H9 (cell line): ENCODE measurements around the gene YPEL1. TPM values are rescaled to one million over a fixed set of nuclear protein-coding genes. Genes with fewer than 3 reads are reported as not detected.

Experiments
- DNase-seq: peaks from one replicate; pipeline ENCODE4 v3.0.0-alpha.2; 2017
- H2AFZ ChIP-seq: one replicate; pipeline ENCODE4 v1.6.1; 2013; ENCODE audit warnings: mild to moderate bottlenecking, low read length, control low read depth, moderate library complexity
- H2AK5ac ChIP-seq: 2 replicates; pipeline ENCODE4 v1.6.1; 2013; ENCODE audit warnings: low read length, control low read depth, mixed read lengths; ENCODE audit not compliant: insufficient read length
- H2BK120ac ChIP-seq: one replicate; pipeline ENCODE4 v1.6.1; 2013; ENCODE audit warnings: low read depth, mild to moderate bottlenecking, low read length, control low read depth, inconsistent platforms; ENCODE audit not compliant: poor library complexity, severe bottlenecking
- H2BK12ac ChIP-seq: 2 replicates; pipeline ENCODE4 v1.6.1; 2013; ENCODE audit warnings: low read length, control low read depth, mixed read lengths, low read depth; ENCODE audit not compliant: insufficient read length
- H2BK15ac ChIP-seq: 2 replicates; pipeline ENCODE4 v1.6.1; 2013; ENCODE audit warnings: low read depth, low read length, control low read depth
- H2BK20ac ChIP-seq: one replicate; pipeline ENCODE4 v1.6.1; 2013; ENCODE audit warnings: low read depth, mild to moderate bottlenecking, low read length, control low read depth, inconsistent platforms; ENCODE audit not compliant: poor library complexity, severe bottlenecking
- H2BK5ac ChIP-seq: 2 replicates; pipeline ENCODE4 v1.6.1; 2013; ENCODE audit warnings: low read length, control low read depth, mixed read lengths; ENCODE audit not compliant: insufficient read length
- H3K14ac ChIP-seq: 2 replicates; pipeline ENCODE4 v1.6.1; 2013; ENCODE audit warnings: low read length, control low read depth; ENCODE audit not compliant: insufficient read depth
- H3K18ac ChIP-seq: 2 replicates; pipeline ENCODE4 v1.6.1; 2013; ENCODE audit warnings: low read depth, mild to moderate bottlenecking, mixed read lengths, low read length, control low read depth; ENCODE audit not compliant: insufficient read length
- H3K23ac ChIP-seq: 2 replicates; pipeline ENCODE4 v1.6.1; 2013; ENCODE audit warnings: low read length, control low read depth, mixed read lengths, low read depth; ENCODE audit not compliant: insufficient read length
- H3K23me2 ChIP-seq: 2 replicates; pipeline ENCODE4 v1.6.1; 2013; ENCODE audit warnings: low read depth, mild to moderate bottlenecking, mixed read lengths, low read length, control low read depth; ENCODE audit not compliant: insufficient read length, poor library complexity, severe bottlenecking
- H3K27ac ChIP-seq: 2 replicates; pipeline ENCODE4 v1.5.1; 2013; ENCODE audit warnings: low read length, control low read depth, mixed read lengths, low read depth; ENCODE audit not compliant: insufficient read length
- H3K27me3 ChIP-seq: 2 replicates; pipeline ENCODE4 v1.6.1; 2013; ENCODE audit warnings: low read length, control low read depth, inconsistent platforms; ENCODE audit not compliant: insufficient read depth
- H3K4ac ChIP-seq: 2 replicates; pipeline ENCODE4 v1.6.1; 2013; ENCODE audit warnings: low read depth, mild to moderate bottlenecking, control low read depth, inconsistent platforms, low read length, moderate library complexity
- H3K4me1 ChIP-seq: 2 replicates; pipeline ENCODE4 v1.6.1; 2013; ENCODE audit warnings: low read length, control low read depth, inconsistent platforms; ENCODE audit not compliant: insufficient read depth
- H3K4me2 ChIP-seq: 2 replicates; pipeline ENCODE4 v1.6.1; 2013; ENCODE audit warnings: low read length, control low read depth, mixed read lengths; ENCODE audit not compliant: insufficient read length, insufficient read depth
- H3K56ac ChIP-seq: 2 replicates; pipeline ENCODE4 v1.6.1; 2013; ENCODE audit warnings: low read depth, mild to moderate bottlenecking, mixed read lengths, low read length, control low read depth; ENCODE audit not compliant: insufficient read length
- H3K79me1 ChIP-seq: 2 replicates; pipeline ENCODE4 v1.6.1; 2013; ENCODE audit warnings: low read depth, mild to moderate bottlenecking, moderate library complexity, low read length, control low read depth, inconsistent platforms; ENCODE audit not compliant: insufficient read depth, poor library complexity, severe bottlenecking
- H3K79me2 ChIP-seq: 2 replicates; pipeline ENCODE4 v1.6.1; 2013; ENCODE audit warnings: low read length, control low read depth, inconsistent platforms; ENCODE audit not compliant: insufficient read depth
- H3K9ac ChIP-seq: 2 replicates; pipeline ENCODE4 v1.6.1; 2013; ENCODE audit warnings: low read length, control low read depth, mixed read lengths; ENCODE audit not compliant: insufficient read length; ENCODE audit errors: extremely low read depth
- H3K9me3 ChIP-seq: one replicate; pipeline ENCODE4 v1.6.1; 2013; ENCODE audit warnings: low read depth, low read length, inconsistent platforms; ENCODE audit not compliant: control insufficient read depth
- H3T11ph ChIP-seq: one replicate; pipeline ENCODE4 v1.6.1; 2013; ENCODE audit warnings: mild to moderate bottlenecking, low read length, control low read depth, inconsistent platforms
- H4K20me1 ChIP-seq: one replicate; pipeline ENCODE4 v1.6.1; 2013; ENCODE audit not compliant: control insufficient read depth, insufficient read length, insufficient read depth
- H4K5ac ChIP-seq: 2 replicates; pipeline ENCODE4 v1.6.1; 2013; ENCODE audit warnings: low read depth, mild to moderate bottlenecking, mixed read lengths, low read length, control low read depth; ENCODE audit not compliant: insufficient read length
- H4K8ac ChIP-seq: replicated peaks from 2 replicates; pipeline ENCODE4 v1.6.1; 2013; ENCODE audit warnings: low read length, control low read depth, mixed read lengths, low read depth; ENCODE audit not compliant: insufficient read length
- H4K91ac ChIP-seq: 2 replicates; pipeline ENCODE4 v1.6.1; 2013; ENCODE audit warnings: low read depth, mild to moderate bottlenecking, moderate library complexity, mixed read lengths, low read length, control low read depth; ENCODE audit not compliant: insufficient read length
- H3K27ac Mint-ChIP-seq, 3 experiments: 2 replicates in 2 of 3; 3 replicates in 1 of 3; pipeline ENCODE4 v1.8.0; 2020 to 2021; ENCODE audit warnings: mixed read lengths in 3 of 3, mild to moderate bottlenecking in 1 of 3, moderate library complexity in 1 of 3
- H3K27me3 Mint-ChIP-seq: 2 replicates; pipeline ENCODE4 v1.8.0; 2021; ENCODE audit warnings: low read depth, mild to moderate bottlenecking, moderate library complexity, mixed read lengths
- H3K36me3 Mint-ChIP-seq, 3 experiments: 2 replicates in 2 of 3; 3 replicates in 1 of 3; pipeline ENCODE4 v1.8.0; 2020 to 2021; ENCODE audit warnings: low read depth in 3 of 3, mixed read lengths in 3 of 3; ENCODE audit not compliant: insufficient read depth in 1 of 3
- H3K4me1 Mint-ChIP-seq, 2 experiments: 2 replicates each; pipeline ENCODE4 v1.8.0; 2020; ENCODE audit warnings: mixed read lengths in 2 of 2
- H3K4me3 Mint-ChIP-seq, 2 experiments: 2 replicates in 1 of 2; 3 replicates in 1 of 2; pipeline ENCODE4 v1.8.0; 2020 to 2021; ENCODE audit warnings: mild to moderate bottlenecking in 2 of 2, mixed read lengths in 2 of 2, moderate library complexity in 1 of 2
- H3K9me3 Mint-ChIP-seq, 2 experiments: 2 replicates in 1 of 2; 3 replicates in 1 of 2; pipeline ENCODE4 v1.8.0; 2020; ENCODE audit warnings: mild to moderate bottlenecking in 2 of 2, mixed read lengths in 2 of 2, moderate library complexity in 1 of 2
- CTCF ChIP-seq: fragments of 200-600 bp; sonication (generic); conservative IDR thresholded peaks from 3 replicates; pipeline ENCODE4 v1.8.0; 2021; ENCODE audit warnings: antibody characterized with exemption, mild to moderate bottlenecking
- WGBS: extraction: QIAGEN DNeasy Blood & Tissue Kit; methylation state at CpG from one replicate; pipeline ENCODE4 v1.1.7; 2013; ENCODE audit warnings: missing lambda C conversion rate, low lambda C conversion rate, mixed read lengths; ENCODE audit not compliant: insufficient read length; ENCODE audit errors: extremely low coverage; 5-methylcytosine and 5-hydroxymethylcytosine counted together
- total RNA-seq: library from RNA; stranded (reverse); gene quantifications from 2 replicates; pipeline ENCODE4 v1.2.1, GENCODE V29; 2021

YPEL1 gene
- total RNA-seq, 1 experiment from 2014 or later, result 5.4 TPM

- Histone ChIP-seq H2BK120ac (no peak overlapping the region), H3K56ac (no peak overlapping the region), H3K4ac (no peak overlapping the region), H3K9ac (no peak overlapping the region), H2BK5ac (no peak overlapping the region), H3K23ac (no peak overlapping the region), H2AK5ac (no peak overlapping the region), H2BK12ac (no peak overlapping the region), H3K4me1 (no peaks in the 10 kb centered on the region), H3T11ph (no peak overlapping the region), H3K9me3 (no peaks in the 10 kb centered on the region), H2AFZ (no peak overlapping the region), H4K20me1 (no peaks in the 10 kb centered on the region), H2BK20ac (no peak overlapping the region), H3K27me3 (no peaks in the 10 kb centered on the region), H3K4me2 (no peak overlapping the region), H2BK15ac (no peak overlapping the region), H3K79me2 (no peaks in the 10 kb centered on the region), H3K14ac (no peak overlapping the region), H4K8ac (no peak overlapping the region), H3K79me1 (no peaks in the 10 kb centered on the region), H3K27ac (no peak overlapping the region), H3K18ac (no peak overlapping the region), H4K5ac (no peak overlapping the region), H4K91ac (no peak overlapping the region), H3K23me2 (no peaks in the 10 kb centered on the region)
- Mint-ChIP-seq H3K9me3 (peaks cover 3 to 6% of the 10 kb centered on the region in 2 experiments; a peak in 1 of 5 replicates), H3K36me3 (peaks cover 18 to 35% (median 26%) of the 10 kb centered on the region in 3 experiments), H3K27ac (peak overlapping the region in 2 of 3 experiments; percentile 40 to 44; a peak in 1 of 7 replicates), H3K4me1 (0 out of 4 replicates have a peak, but pooled peaks cover 0 to 1% of the 10 kb centered on the region in 2 experiments), H3K4me3 (no peak overlapping the region), H3K27me3 (no peaks in the 10 kb centered on the region)
- no peak for TF ChIP-seq CTCF
- DNase-seq, result no peak
- no CpG with 5 or more reads among the region's 20 CpGs for WGBS
Observed at GRCh38 chr22:21682385-21683175, 53.0 kb downstream of the YPEL1 start.
